ENCODE data around the gene GRM4.

Gene GRM4

DNA sequence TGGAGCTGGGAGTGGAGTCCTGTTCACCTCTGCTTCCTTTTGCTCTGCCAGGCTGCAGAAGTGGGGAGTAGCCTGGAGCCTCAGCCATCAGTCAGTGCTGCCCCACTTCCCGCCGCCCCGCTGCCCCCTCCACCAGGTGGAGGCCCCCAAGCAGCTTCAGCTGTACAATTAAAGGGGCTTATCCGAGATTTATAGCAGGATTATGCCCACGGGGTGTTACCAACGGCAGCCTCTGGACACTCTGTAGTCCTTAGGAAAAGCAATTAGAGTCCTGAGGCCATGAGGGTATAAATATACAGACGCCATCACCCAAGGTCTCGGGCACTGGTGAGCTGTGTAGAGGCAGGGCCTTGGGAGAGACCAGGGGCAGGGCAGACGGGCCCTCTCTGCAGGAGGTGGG lies 55.4 kb downstream of the GRM4 start:
- TF ChIP-seq, protein P1, sequence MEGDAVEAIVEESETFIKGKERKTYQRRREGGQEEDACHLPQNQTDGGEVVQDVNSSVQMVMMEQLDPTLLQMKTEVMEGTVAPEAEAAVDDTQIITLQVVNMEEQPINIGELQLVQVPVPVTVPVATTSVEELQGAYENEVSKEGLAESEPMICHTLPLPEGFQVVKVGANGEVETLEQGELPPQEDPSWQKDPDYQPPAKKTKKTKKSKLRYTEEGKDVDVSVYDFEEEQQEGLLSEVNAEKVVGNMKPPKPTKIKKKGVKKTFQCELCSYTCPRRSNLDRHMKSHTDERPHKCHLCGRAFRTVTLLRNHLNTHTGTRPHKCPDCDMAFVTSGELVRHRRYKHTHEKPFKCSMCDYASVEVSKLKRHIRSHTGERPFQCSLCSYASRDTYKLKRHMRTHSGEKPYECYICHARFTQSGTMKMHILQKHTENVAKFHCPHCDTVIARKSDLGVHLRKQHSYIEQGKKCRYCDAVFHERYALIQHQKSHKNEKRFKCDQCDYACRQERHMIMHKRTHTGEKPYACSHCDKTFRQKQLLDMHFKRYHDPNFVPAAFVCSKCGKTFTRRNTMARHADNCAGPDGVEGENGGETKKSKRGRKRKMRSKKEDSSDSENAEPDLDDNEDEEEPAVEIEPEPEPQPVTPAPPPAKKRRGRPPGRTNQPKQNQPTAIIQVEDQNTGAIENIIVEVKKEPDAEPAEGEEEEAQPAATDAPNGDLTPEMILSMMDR (conservative IDR thresholded peaks at IDR 0.05): no peak
- no peak overlapping the region for H3K27ac ChIP-seq

DNA sequence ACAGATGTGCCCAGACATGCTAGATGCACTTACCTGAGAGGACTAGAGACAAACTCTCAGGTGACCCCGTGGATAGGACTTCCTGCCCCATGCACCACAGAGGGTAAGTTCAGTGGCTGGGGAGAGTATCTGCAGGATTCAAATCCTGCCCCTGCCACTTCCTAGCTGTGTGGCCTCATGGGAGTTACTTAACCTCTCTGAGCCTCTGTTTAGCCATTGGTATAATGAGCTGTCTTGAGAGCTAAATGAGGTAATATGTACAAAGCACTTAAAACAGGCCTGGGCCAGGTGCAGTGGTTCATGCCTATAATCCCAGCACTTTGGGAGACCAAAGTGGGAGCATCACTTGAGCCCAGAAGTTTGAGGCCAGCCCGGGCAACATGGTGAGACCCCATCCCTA lies 59.3 kb downstream of the GRM4 start:
- TF ChIP-seq, protein P1 (conservative IDR thresholded peaks at IDR 0.05): no peak
- H3K27ac ChIP-seq: no peak overlapping the region

GRCh38 chr6:34085453-34086170 lies 60.3 kb downstream of the GRM4 start:
- TF ChIP-seq, protein P1 (conservative IDR thresholded peaks at IDR 0.05): no peak
- no peak overlapping the region for H3K27ac ChIP-seq

DNA sequence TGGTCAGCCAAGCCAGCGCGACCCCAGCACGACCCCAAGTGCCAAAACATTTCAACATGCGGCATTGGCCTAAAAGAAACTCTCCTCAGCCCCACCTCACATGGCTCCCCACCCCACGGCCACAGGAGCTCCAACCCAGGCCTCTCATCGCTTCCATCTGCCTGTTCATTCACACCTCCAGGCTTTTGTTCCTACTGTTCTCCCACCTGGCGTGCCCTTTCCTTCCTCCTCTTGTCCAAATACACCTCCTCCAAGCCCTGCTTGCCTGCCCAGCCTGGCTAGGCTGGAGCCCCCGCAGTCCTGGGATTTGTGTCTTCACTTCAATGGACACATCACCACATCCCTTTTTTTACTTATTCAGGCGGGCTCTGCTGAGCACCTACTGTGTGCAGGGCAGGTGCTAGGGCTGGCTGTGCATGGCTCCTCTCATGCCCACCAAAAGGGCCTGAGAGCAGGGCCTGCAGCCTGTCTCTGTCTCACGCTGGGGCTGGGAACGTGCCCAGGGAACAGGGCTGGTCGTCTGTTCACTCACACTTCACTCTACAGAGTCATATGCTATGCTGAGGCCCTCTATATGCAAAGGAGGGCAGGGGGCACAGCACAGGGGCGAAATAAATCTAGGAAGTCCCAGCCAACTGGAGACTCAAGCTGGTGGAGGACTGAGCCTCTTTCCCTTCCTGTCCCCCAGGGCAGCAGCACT lies 61.1 kb downstream of the GRM4 start:
- TF ChIP-seq, protein P1 (conservative IDR thresholded peaks at IDR 0.05): no peak
- H3K27ac ChIP-seq: no peak overlapping the region

DNA sequence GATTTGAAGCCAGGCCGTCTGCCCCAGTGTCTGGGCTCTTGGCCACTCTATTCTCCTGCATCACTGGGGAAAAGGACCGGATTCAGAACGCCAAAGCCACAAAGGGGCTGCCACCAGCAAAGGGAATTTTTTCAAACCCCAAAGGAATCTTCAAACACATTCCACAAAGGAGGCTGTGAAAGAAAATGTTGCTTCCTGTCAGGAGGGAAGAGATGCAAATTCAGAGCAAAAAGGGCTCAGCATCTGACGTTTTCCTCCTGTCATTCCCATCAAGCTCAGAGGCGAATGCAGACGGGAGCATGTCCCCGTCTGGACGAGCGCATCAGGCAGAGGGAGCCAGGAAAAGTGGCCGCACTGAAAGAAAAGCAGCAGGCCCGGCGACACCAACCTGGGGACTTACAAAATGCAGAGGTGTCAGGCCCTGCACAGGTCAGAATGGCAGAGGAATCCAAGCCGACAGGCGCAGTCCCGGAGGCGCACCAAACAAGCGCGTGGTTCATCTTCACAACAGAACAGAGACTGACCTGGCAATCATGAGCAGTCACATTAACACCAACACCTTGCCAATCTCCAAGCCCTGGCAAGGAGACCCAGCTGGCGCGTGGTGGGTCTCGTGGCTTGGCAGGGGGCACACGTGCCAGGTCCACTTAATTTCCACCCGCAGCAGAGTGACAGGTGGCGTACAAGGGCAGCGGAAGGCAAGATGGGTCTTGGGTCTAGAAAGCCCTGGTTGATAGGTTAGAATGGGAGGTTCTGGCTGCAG lies 62.8 kb downstream of the GRM4 start:
- no peak overlapping the region for H3K27ac ChIP-seq
- TF ChIP-seq, protein P1 (conservative IDR thresholded peaks at IDR 0.05): no peak

- TF ChIP-seq, protein P1 (conservative IDR thresholded peaks at IDR 0.05): no peak
- H3K27ac ChIP-seq: no peak overlapping the region
Observed at GRCh38 chr6:34082348-34082747, 63.5 kb downstream of the GRM4 start.

GRCh38 chr6:34080357-34080756 lies 65.5 kb downstream of the GRM4 start:
- TF ChIP-seq, protein P1 (conservative IDR thresholded peaks at IDR 0.05): no peak
- no peak overlapping the region for H3K27ac ChIP-seq
